Spleen (tissue), 11 donors: ENCODE results near the gene CDH15. TPM values are rescaled to one million over a fixed set of nuclear protein-coding genes. Genes with fewer than 3 reads are reported as not detected.
A peak's percentile ranks its signal among the peaks of the same experiment; 100 is the strongest.

Source experiments
- DNase-seq: peaks from one replicate; pipeline ENCODE4 v3.0.0-alpha.2; 2020
- H3K27ac ChIP-seq, 8 donors: fragments of 200-600 bp; sonication (generic) in 7 of 8; 1 replicate in 4 of 8; 2 replicates in 4 of 8; pipeline versions ENCODE4 v1.5.0 to v1.8.0; 2016 to 2021; ENCODE audit warnings: inconsistent platforms in 4 of 8, mild to moderate bottlenecking in 4 of 8, moderate library complexity in 1 of 8
- H3K27me3 ChIP-seq, 7 donors: fragments of 200-600 bp; sonication (generic) in 6 of 7; replicated peaks in 1 of 7; 1 replicate in 4 of 7; 2 replicates in 3 of 7; pipeline versions ENCODE4 v1.5.0 to v1.8.0; 2016 to 2021; ENCODE audit warnings: inconsistent platforms in 3 of 7, mild to moderate bottlenecking in 1 of 7
- H3K36me3 ChIP-seq, 6 donors: fragments of 200-600 bp; sonication (generic) in 5 of 6; 1 replicate in 4 of 6; 2 replicates in 2 of 6; pipeline versions ENCODE4 v1.5.0 to v1.8.0; 2016 to 2021; ENCODE audit warnings: inconsistent platforms in 2 of 6
- H3K4me1 ChIP-seq, 6 donors: fragments of 200-600 bp; sonication (generic) in 5 of 6; 1 replicate in 3 of 6; 2 replicates in 3 of 6; pipeline versions ENCODE4 v1.5.0 to v1.8.0; 2016 to 2021; ENCODE audit warnings: inconsistent platforms in 3 of 6
- H3K4me3 ChIP-seq, 8 donors: fragments of 200-600 bp; sonication (generic) in 7 of 8; 1 replicate in 4 of 8; 2 replicates in 4 of 8; pipeline versions ENCODE4 v1.5.0 to v1.8.0; 2016 to 2021; ENCODE audit warnings: inconsistent platforms in 4 of 8, mild to moderate bottlenecking in 4 of 8, moderate library complexity in 2 of 8
- H3K9me3 ChIP-seq, 8 donors: fragments of 200-600 bp; sonication (generic) in 7 of 8; 1 replicate in 4 of 8; 2 replicates in 4 of 8; pipeline versions ENCODE4 v1.5.0 to v1.8.0; 2016 to 2021; ENCODE audit warnings: inconsistent platforms in 4 of 8
- CTCF ChIP-seq, 11 experiments: fragments of 200-600 bp in 7 of 11; fragments of 450-650 bp in 4 of 11; sonication (generic) in 4 of 11; IDR thresholded peaks in 8 of 11; conservative IDR thresholded peaks in 3 of 11; 1 replicate in 7 of 11; 2 replicates in 4 of 11; pipeline versions ENCODE4 v1.4.0 to v1.8.0; 2016 to 2021; ENCODE audit warnings: antibody characterized with exemption in 11 of 11, inconsistent platforms in 4 of 11, mild to moderate bottlenecking in 1 of 11
- POLR2A ChIP-seq, 3 donors: fragments of 450-650 bp; IDR thresholded peaks; one replicate each; pipeline ENCODE4 v1.5.1; 2017; ENCODE audit warnings: antibody characterized with exemption in 3 of 3, mild to moderate bottlenecking in 1 of 3
- POLR2AphosphoS5 ChIP-seq, 3 donors: sonication (generic); formaldehyde crosslinking; IDR thresholded peaks; one replicate each; pipeline ENCODE4 v1.5.1; 2017; ENCODE audit warnings: antibody characterized with exemption in 3 of 3
- WGBS, 5 donors: extraction: QIAGEN DNeasy Blood & Tissue Kit in 3 of 5; methylation state at CpG; one replicate each; pipeline versions ENCODE4 v1.1.5 to v1.1.7; 2013 to 2018; 5-methylcytosine and 5-hydroxymethylcytosine counted together
- intact Hi-C: fragments of 100-400 bp; cut with DNase I; formaldehyde crosslinking; loops from one replicate; pipeline ENCODE4 v1.15.0; 2023; ENCODE audit warnings: low total_unique reads
- polyA plus RNA-seq, 3 donors: library from polyadenylated mRNA; stranded (reverse); fragments of 200-250 nt; gene quantifications; one replicate each; pipeline ENCODE4 v1.2.1, GENCODE V29; 2013
- total RNA-seq, 7 donors: library from RNA; depleted of rRNA in 3 of 7; stranded (reverse); fragments of >200 nt in 3 of 7; fragmentation: NEBNext Ultra II Directional in 4 of 7; extraction: Animal tissue kit (Norgen Biotek cat#: 25700) in 4 of 7; gene quantifications; one replicate each; pipeline versions ENCODE4 v1.1.0 to v1.2.1, GENCODE V29; 2016 to 2021
- donor health status: healthy with polysubstance abuse.
- donor health status: DM: no; HTN: no; CAD: no; lungs with moderate emphysema.
- donor health status: DM: no; HTN: no; CAD: no.
- donor health status: Bipolar disorder and iron deficiency.
- donor health status: healthy.
- donor health status: DM: no; HTN: no; CAD: no.
- donor health status: DM: yes; HTN: yes; CAD: no.

The CDH15 gene
- total and polyA plus RNA-seq, 10 donors: 0.14 to 7.4 (median 1.2) TPM

- Histone ChIP-seq H3K27ac (no peak overlapping the region), H3K4me3 (no peak overlapping the region), H3K27me3 (peaks cover 0 to 60% (median 0%) of the 10 kb centered on the region in 7 donors), H3K36me3 (no peaks in the 10 kb centered on the region), H3K9me3 (no peaks in the 10 kb centered on the region), H3K4me1 (peaks cover 0 to 8% (median 0%) of the 10 kb centered on the region in 6 donors)
- intact Hi-C loops: loop anchor here (10.0 kb wide), 2 partner anchors 266 to 476 kb away; no protein-coding TSS in a partner anchor
- DNase-seq: no peak
- TF ChIP-seq POLR2A (IDR thresholded peaks at IDR 0.05) (no peak), CTCF (IDR thresholded peaks at IDR 0.05 in 8 of 11, conservative IDR thresholded peaks at IDR 0.05 in 3 of 11) (no peak), POLR2AphosphoS5 (IDR thresholded peaks at IDR 0.05) (no peak)
- WGBS, 5 donors: 67 to 82% (median 72%) methylated on average over 11 of the region's 11 CpGs
Measured at GRCh38 chr16:89210165-89210903, 38.8 kb downstream of the CDH15 start.

GRCh38 chr16:89210904-89211515, 39.5 kb downstream of the CDH15 start:
- H3K4me1 ChIP-seq: peaks cover 3 to 15% (median 4%) of the 10 kb centered on the region in 6 donors
- intact Hi-C loops: loop anchor here (10.0 kb wide), 2 partner anchors 266 to 476 kb away; no protein-coding TSS in a partner anchor
- no peaks in the 10 kb centered on the region for H3K36me3 ChIP-seq
- no peak for DNase-seq
- peaks cover 0 to 53% (median 0%) of the 10 kb centered on the region in 7 donors for H3K27me3 ChIP-seq
- H3K4me3 ChIP-seq: no peak overlapping the region
- WGBS, 5 donors: 68 to 74% (median 70%) methylated on average over 9 to 15 of the region's 15 CpGs
- TF ChIP-seq POLR2A (IDR thresholded peaks at IDR 0.05) (no peak), POLR2AphosphoS5 (IDR thresholded peaks at IDR 0.05) (no peak), CTCF (IDR thresholded peaks at IDR 0.05 in 8 of 11, conservative IDR thresholded peaks at IDR 0.05 in 3 of 11) (no peak)
- no peaks in the 10 kb centered on the region for H3K9me3 ChIP-seq
- no peak overlapping the region for H3K27ac ChIP-seq

- peaks cover 0 to under 1% (median 0%) of the 10 kb centered on the region in 7 donors for H3K27me3 ChIP-seq
- peaks cover 19 to 62% (median 33%) of the 10 kb centered on the region in 6 donors for H3K4me1 ChIP-seq
- peak overlapping the region; percentile 95 to 99 (median 96) for H3K27ac ChIP-seq
- WGBS, 5 donors: 1 to 3% (median 2%) methylated on average over 25 of the region's 25 CpGs
- no peaks in the 10 kb centered on the region for H3K9me3 ChIP-seq
- H3K4me3 ChIP-seq: peak overlapping the region; percentile 86 to 100 (median 98)
- TF ChIP-seq CTCF (IDR thresholded peaks at IDR 0.05 in 8 of 11, conservative IDR thresholded peaks at IDR 0.05 in 3 of 11) (peak; percentile 63 to 94 (median 81)), POLR2AphosphoS5 (IDR thresholded peaks at IDR 0.05) (peak in 1 of 3 donors; percentile 75), POLR2A (IDR thresholded peaks at IDR 0.05) (no peak)
- peak; percentile 94 for DNase-seq
- intact Hi-C loops: loop anchor here (10.0 kb wide), 2 partner anchors 272 to 482 kb away; no protein-coding TSS in a partner anchor
- H3K36me3 ChIP-seq: peaks cover 0 to 17% (median 6%) of the 10 kb centered on the region in 6 donors
Measured at GRCh38 chr16:89216315-89217137, 45.0 kb downstream of the CDH15 start.
